ENCODE measurements around the gene TSPAN18. TPM values are rescaled to one million over a fixed set of nuclear protein-coding genes. Genes with fewer than 3 reads are reported as not detected.

Gene TSPAN18
- total and polyA plus RNA-seq, 2 donors from 2014 or later: 13.8 to 38.1 TPM

DNA sequence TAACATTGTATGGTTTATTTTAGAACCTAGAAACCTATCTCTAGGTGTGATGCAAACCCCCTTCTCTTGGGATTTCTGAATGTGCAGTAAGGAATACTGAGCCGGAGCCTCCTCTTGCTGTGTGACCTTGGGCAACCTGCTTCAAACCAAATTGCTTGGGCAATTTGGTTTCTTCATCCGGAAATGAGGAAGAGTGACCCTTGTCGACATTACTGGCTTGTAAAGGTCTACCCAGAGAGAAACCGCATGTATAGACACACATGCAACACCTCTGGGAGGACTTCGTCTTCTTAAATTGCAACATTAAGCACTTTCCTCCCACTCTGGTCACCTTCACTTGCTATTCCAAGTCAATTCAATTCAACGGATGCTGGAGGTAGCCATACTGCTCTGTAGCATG, 243.5 kb downstream of the TSPAN18 start:
- FAIRE-seq (no peak), DNase-seq (no peak)
- no peak overlapping the region for H3K9ac ChIP-seq (ENCODE audit: low read length in 3 of 3)
- H3K36me3 ChIP-seq (ENCODE audit: control insufficient read depth in 2 of 3, insufficient read depth in 3 of 3, low read length in 3 of 3): no peaks in the 10 kb centered on the region
- no peak overlapping the region for H3K27ac ChIP-seq (ENCODE audit: low read depth in 2 of 2, low read length in 2 of 2)
- no peak overlapping the region for H3K4me3 ChIP-seq (ENCODE audit: low read length in 3 of 3)
- no peaks in the 10 kb centered on the region for H3K27me3 ChIP-seq (ENCODE audit: control insufficient read depth, insufficient read depth, low read length)
- intact Hi-C loops (cut with DNase I): no loop called here
- no peaks in the 10 kb centered on the region for H3K4me1 ChIP-seq (ENCODE audit: control insufficient read depth in 2 of 3, insufficient read depth in 2 of 3, low read depth in 1 of 3, low read length in 3 of 3)
- H3K9me3 ChIP-seq (ENCODE audit: control insufficient read depth in 2 of 3, insufficient read depth in 1 of 3, low read length in 3 of 3): no peaks in the 10 kb centered on the region
- TF ChIP-seq, protein P1, sequence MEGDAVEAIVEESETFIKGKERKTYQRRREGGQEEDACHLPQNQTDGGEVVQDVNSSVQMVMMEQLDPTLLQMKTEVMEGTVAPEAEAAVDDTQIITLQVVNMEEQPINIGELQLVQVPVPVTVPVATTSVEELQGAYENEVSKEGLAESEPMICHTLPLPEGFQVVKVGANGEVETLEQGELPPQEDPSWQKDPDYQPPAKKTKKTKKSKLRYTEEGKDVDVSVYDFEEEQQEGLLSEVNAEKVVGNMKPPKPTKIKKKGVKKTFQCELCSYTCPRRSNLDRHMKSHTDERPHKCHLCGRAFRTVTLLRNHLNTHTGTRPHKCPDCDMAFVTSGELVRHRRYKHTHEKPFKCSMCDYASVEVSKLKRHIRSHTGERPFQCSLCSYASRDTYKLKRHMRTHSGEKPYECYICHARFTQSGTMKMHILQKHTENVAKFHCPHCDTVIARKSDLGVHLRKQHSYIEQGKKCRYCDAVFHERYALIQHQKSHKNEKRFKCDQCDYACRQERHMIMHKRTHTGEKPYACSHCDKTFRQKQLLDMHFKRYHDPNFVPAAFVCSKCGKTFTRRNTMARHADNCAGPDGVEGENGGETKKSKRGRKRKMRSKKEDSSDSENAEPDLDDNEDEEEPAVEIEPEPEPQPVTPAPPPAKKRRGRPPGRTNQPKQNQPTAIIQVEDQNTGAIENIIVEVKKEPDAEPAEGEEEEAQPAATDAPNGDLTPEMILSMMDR (IDR thresholded peaks at IDR 0.05; ENCODE audit: borderline replicate concordance, extremely low read depth, insufficient read depth): no peak

- H3K27ac ChIP-seq (ENCODE audit: low read depth in 2 of 2, low read length in 2 of 2): no peak overlapping the region
- H3K9ac ChIP-seq (ENCODE audit: low read length in 3 of 3): no peak overlapping the region
- H3K36me3 ChIP-seq (ENCODE audit: control insufficient read depth in 2 of 3, insufficient read depth in 3 of 3, low read length in 3 of 3): no peaks in the 10 kb centered on the region
- H3K4me3 ChIP-seq (ENCODE audit: low read length in 3 of 3): no peak overlapping the region
- FAIRE-seq (no peak), DNase-seq (no peak)
- H3K27me3 ChIP-seq (ENCODE audit: control insufficient read depth, insufficient read depth, low read length): no peaks in the 10 kb centered on the region
- intact Hi-C loops (cut with DNase I): no loop called here
- TF ChIP-seq, protein P1 (IDR thresholded peaks at IDR 0.05; ENCODE audit: borderline replicate concordance, extremely low read depth, insufficient read depth): no peak
- H3K9me3 ChIP-seq (ENCODE audit: control insufficient read depth in 2 of 3, insufficient read depth in 1 of 3, low read length in 3 of 3): no peaks in the 10 kb centered on the region
- no peaks in the 10 kb centered on the region for H3K4me1 ChIP-seq (ENCODE audit: control insufficient read depth in 2 of 3, insufficient read depth in 2 of 3, low read depth in 1 of 3, low read length in 3 of 3)
Measured at GRCh38 chr11:44971185-44971584, 244.4 kb downstream of the TSPAN18 start.

DNA sequence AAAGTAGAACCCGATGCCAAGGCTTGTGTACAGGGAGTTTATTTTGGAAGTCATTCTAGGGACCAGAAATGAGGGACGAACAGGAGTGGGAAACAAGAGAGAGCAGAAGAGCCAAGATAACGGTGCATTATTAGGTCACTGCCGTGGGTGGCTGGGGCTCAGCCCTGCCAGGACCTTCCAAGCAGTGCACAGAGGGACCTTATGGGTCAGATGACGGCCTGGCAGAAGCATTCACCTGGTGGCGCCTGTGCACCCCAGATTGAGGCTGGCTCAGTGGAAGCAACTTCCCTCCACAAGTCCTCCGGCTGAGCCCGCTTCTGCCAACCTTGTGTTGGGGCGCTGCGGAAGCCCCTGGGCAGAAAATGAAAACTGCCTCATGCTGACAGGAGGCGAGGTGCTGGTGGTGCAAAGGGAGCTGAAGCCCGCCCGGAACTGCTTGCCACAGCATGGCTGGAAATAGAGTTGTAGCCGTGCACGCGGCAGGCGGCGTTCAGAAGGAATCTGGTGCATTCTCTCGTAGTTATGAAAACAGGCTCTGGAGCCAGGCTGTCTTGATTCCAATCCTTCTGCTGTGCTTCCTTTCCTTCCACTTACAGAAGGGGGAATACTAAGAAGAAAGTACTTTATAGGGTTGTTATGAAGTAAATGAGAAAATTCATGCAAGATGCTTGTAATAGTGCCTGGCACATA, 246.1 kb downstream of the TSPAN18 start:
- Histone ChIP-seq H3K36me3 (ENCODE audit: control insufficient read depth in 2 of 3, insufficient read depth in 3 of 3, low read length in 3 of 3) (no peaks in the 10 kb centered on the region), H3K4me1 (ENCODE audit: control insufficient read depth in 2 of 3, insufficient read depth in 2 of 3, low read depth in 1 of 3, low read length in 3 of 3) (peaks cover 0 to 4% (median 0%) of the 10 kb centered on the region in 3 donors), H3K9ac (ENCODE audit: low read length in 3 of 3) (no peak overlapping the region), H3K4me3 (ENCODE audit: low read length in 3 of 3) (no peak overlapping the region), H3K27ac (ENCODE audit: low read depth in 2 of 2, low read length in 2 of 2) (no peak overlapping the region), H3K9me3 (ENCODE audit: control insufficient read depth in 2 of 3, insufficient read depth in 1 of 3, low read length in 3 of 3) (no peaks in the 10 kb centered on the region), H3K27me3 (ENCODE audit: control insufficient read depth, insufficient read depth, low read length) (no peaks in the 10 kb centered on the region)
- intact Hi-C loops (cut with DNase I): no loop called here
- DNase-seq (no peak), FAIRE-seq (no peak)
- TF ChIP-seq, protein P1 (IDR thresholded peaks at IDR 0.05; ENCODE audit: borderline replicate concordance, extremely low read depth, insufficient read depth): no peak
